M059J (cell line): Measurements from ENCODE around the gene RPTOR. TPM values are rescaled to one million over a fixed set of nuclear protein-coding genes. Genes with fewer than 3 reads are reported as not detected.
"Not testable (repeated sequence)": the region's sequence is repeated elsewhere in the genome, so short reads cannot be mapped to it uniquely, and the experiment has no call there.

Experiments
- DNase-seq: peaks from one replicate; pipeline ENCODE4 v3.0.0-alpha.2; 2012; ENCODE audit warnings: low read depth
- total RNA-seq: library from RNA; depleted of rRNA; stranded (reverse); fragments of >200 nt; shearing (Covaris generic); gene quantifications from 2 replicates; pipeline ENCODE4 v1.2.3, GENCODE V29; 2014

Gene RPTOR
- total RNA-seq, 1 experiment from 2014 or later: 20.8 TPM

DNA sequence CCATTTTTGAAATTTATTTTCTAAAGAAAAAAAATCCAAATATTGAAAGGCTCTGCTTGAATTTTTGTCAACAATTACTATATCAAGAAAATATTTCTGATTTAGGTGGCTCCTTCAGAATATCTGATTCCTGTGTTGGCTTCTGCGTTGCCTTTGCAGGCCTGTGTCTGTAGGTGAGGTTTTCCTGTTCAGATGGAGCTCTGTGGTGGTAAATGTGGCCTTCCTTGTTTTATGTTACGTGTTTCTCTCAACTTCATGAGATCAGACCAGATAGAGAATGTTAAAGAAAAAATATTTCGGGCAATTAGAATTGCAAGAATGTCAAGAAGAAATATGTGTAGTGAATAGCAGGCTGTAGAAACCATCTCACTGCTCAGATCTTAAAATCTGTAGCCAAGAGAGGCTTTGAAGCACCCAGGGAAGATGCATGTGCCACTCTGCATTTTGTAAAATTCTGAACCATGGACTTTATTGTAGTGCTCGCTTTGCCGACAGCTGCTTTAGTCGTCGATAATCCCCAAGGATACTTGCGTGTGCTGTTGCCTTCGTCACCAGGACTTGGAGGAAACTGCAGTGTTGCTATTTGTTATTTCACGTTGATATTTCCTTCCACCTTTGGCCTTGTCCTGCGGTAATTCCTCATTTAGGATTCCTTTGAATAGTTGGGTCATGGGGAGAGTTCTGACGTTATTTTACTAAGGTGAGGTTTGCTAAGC lies 69.9 kb downstream of the RPTOR start:
- DNase-seq: no peak

DNA sequence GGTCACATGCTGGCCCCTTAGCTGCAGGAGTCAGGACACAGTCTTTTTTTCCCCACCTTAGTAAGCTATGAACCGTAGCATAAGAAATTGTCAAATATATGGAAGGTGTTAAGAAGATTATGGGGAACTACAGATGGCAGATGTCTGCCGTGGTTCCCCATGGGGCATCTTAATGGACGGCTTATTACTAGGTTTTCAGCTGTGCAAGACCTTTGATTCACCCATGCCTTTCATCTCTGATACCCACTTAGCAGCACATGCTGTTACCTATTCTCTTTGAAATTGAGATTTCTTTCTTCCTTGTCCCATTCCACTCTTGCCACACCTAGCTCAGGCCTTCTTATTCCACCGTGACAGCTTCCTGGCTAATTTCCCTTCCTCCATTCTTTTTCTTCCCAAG lies 70.7 kb downstream of the RPTOR start:
- no peak for DNase-seq

DNA sequence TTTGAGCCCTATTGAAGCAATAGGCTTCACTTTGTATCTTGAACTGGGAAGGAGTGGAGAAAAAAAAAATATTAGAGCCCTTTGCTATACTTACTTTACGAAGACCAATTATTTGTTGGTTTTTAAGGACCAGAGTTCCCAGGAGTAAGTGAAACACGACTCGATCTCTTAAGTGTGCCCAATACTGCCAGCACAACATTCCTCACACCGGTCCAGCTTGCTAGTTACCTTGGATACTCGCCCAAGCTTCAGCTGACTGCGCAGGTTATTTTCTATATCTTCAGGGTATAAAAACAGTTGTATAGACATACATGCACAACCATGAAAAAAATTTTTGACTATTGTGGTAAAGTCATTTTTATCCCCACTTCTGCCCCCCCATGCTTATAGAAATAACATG lies 72.1 kb downstream of the RPTOR start:
- DNase-seq: no peak

DNA sequence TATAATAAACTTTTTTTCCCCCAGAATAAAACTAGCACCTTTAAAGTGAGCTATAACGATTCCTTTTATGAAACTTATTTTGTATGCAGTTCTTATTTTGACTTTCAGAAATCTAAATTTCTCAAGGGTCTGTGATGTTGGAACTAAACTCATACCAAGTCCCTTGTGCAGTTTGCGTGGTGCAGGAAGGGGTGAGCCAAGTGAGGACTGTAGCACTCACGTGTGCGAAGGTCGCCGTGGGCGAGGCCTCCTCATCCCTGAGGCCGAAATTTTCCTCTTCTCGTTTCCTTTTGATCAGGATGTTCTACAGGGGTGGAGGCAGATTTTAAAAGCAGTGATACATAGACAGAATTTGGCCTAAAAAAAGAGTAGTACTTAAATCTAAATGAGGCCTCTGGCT lies 73.7 kb downstream of the RPTOR start:
- no peak for DNase-seq

DNA sequence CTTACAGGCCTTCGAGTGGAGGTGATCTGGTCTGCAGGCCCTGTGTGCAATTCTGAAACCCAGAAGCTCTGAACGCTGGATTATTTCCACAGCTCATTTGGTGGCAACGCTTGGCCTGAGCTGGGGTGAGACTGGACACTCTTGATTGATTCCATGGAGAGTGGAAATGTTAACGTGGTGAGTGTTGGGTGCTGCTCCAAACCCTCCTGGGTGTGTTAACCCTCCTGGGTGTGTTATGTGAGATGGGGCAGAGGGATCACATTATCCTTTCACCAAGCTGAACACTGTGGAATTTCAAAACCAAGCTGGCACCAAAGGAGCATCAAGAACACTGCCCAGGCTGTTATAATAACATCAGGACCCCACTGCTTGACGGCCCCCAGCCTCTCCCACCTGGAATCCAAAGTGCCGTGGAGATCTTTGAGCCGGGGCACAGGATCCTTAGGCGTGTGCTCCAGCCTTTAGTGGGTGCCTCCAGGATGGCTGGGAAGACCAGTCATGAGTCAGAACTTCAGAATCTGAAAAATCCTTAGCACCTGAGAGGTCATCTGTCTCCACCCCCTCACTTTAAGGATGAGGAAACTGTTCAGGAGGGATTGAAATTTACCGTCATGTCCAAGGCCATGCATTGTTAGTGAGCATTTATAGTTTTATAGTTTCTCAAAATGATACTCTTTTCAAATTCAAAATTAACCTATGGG lies 75.0 kb downstream of the RPTOR start:
- peak; percentile 40 for DNase-seq

DNA sequence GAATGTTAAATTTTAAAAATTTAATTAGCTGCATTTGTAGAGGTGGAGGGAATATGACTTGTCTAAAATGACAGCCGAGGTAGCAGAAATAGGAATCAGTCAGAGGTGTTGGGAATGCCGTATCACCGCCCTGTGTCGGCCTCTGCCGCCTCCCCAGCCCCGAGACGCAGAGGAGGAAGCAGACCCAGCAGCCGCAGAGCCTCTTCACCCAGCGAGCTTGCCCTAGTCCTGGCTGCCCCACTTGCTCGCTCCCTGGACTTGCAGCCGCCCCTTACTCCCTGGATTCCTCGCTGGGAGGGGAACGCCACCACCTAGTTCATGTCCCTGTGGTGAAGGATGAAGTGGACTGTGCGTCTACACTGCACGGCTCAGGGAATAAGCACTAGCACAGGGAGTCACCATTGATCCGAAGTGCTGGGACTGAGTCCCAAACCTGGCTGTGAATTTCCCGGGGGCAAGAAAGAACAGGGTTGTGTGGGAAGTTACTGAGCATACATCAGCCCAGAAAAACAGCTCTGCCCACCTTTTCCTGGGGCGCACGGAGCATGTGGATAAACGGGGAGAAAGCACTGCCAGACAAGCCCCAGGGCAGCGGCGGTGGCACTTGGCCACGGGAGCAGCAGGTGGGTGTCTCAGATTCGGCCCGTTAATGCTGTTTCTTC lies 76.8 kb downstream of the RPTOR start:
- no peak for DNase-seq

DNA sequence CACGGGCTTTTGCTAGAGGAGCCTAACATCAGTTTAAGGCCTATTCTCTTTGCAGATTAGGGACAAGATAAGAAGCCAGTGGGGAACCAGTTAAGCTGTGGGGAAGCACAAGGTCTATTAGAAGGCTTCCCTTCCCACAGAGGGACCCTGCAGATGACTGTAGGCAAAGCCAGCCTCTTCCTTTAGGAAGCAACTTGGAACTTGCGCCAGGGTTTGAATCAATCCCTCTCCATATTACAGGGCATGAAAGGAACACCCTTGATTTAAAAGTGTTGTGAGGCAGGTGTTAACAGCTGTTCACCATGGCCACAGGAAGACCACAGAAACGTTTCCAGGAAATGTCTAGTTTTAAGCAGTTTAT lies 77.3 kb downstream of the RPTOR start:
- DNase-seq: no peak

DNA sequence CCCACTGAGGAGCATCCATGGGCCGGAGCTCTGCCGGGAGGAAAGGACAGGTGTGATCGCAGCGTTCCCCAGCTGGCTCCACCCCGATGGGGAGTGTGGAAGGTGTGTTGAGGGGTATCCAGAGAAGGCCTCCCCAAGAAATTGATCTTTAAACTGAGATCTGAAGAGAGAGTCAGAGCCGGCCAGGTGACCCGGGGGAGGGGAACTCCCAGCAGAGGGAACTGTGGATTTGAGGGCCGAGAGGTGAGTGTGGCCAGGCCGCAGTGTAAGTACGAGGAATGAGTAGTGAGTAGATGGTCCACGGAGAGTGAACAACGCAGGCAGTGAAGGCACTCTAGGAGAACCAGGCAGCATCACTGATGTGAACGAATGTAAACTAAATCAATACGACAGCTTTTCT lies 80.2 kb downstream of the RPTOR start:
- no peak for DNase-seq

DNA sequence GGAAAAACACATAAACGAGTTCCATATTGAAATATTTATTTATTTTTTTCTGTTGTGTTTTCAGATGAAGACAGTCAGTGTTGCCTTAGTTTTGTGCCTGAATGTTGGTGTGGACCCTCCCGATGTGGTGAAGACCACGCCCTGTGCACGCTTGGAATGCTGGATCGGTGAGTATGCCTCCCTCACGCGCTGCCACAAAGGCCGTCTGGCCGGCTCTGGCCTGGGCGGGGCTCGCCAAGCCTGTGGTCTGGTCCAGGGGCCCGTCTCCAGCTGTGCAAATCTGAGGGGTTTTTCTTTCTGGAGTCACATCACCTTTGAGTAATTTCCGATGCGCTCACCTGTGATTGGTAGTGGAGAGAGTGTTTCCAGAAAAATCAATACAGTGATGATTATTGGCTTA lies 81.0 kb downstream of the RPTOR start:
- no peak for DNase-seq

DNA sequence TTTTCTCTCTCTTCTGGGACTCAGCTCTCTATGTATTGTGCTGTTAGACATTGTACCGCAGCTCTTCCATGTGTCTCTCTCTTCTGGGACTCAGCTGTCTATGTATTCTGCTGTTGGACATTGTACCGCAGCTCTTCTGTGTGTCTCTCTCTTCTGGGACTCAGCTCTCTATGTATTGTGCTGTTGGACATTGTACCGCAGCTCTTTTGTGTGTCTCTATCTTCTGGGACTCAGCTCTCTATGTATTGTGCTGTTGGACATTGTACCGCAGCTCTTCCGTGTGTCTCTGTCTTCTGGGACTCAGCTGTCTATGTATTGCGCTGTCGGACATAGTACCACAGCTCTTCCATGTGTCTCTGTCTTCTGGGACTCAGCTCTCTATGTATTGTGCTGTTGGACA lies 84.2 kb downstream of the RPTOR start:
- DNase-seq: not testable (repeated sequence)

DNA sequence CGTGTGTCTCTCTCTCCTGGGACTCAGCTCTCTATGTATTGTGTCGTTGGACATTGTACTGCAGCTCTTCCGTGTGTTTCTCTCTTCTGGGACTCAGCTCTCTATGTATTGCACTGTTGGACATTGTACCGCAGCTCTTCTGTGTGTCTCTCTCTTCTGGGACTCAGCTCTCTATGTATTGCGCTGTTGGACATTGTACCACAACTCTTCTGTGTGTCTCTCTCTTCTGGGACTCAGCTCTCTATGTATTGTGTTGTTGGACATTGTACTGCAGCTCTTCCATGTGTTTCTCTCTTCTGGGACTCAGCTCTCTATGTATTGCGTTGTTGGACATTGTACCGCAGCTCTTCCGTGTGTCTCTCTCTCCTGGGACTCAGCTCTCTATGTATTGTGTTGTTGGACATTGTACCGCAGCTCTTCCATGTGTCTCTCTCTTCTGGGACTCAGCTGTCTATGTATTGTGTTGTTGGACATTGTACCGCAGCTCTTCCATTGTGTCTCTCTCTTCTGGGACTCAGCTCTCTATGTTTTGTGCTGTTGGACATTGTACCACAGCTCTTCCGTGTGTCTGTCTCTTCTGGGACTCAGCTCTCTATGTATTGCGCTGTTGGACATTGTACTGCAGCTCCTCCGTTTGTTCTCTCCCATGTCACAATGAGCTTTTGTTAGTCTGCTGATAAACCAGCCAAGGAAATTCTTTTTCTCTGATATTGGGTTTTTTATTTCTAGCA lies 84.8 kb downstream of the RPTOR start:
- DNase-seq: no peak

DNA sequence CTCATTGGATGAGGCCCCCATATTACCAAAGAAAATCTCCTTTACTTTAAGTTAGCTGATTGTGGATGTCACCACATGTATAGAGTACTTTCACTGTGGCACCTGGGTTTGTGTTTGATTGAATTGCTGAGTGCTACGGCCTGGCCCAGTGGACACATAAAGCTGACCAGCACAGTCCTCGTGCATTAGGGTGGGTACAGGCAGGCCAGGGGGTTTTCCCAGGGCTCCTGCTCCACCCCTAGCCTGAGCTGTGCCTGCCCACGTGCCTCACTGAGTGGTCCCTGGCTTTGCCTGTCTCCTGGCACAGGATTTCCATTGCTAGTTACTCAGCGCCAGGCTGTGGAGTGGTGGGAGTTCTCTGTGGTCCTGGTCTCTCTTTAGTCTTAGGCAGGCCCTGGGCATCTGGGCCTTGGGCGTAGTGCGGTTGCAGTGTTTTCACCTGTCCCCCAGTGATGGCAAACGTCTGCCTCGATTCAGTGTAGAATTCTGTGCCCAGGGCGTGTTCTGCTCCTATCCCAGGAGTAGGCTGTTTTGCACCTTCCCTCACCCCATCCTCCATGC lies 86.0 kb downstream of the RPTOR start:
- no peak for DNase-seq

DNA sequence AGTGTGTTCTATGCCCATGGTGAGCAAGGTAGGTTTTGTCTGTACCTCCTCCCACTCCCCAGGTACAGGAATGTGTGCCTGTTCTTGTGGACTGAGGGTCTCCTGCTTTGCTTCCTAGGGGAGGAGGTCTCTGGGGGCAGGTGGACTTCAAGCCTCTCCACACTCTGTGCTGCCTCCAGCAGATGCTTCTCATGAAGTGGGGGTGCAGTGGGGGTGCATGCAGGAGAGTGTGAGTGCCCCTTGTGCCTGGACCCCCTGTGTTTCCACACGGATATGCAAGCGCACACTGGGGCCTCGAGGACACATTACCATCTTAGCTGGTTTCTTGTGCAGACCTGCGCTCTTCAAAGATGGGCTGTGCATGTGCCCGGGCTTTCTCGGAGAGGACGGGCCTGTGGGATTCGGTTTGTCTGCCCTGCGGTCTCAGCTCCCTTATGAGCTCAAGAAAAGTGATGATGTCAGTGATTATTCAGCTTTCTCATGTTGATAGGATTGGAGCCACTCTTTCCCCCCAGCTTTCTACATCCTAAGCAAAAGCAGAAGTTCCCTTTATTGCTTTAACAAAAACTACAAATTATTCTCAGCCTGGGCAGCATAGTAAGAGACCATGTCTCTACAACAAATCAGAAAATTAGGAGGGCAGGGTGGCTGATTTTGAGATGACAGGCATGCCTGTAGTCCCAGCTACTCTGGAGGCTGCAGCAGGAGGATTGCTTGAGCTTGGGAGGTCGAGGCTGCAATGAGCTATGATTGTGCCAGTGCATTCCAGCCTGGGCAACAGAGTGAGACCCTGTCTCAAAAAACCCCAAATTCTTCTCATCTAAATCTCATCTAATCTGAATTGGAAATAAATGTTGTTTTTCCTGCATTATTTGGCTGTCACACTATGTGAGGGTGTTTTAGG lies 86.8 kb downstream of the RPTOR start:
- DNase-seq: no peak

DNA sequence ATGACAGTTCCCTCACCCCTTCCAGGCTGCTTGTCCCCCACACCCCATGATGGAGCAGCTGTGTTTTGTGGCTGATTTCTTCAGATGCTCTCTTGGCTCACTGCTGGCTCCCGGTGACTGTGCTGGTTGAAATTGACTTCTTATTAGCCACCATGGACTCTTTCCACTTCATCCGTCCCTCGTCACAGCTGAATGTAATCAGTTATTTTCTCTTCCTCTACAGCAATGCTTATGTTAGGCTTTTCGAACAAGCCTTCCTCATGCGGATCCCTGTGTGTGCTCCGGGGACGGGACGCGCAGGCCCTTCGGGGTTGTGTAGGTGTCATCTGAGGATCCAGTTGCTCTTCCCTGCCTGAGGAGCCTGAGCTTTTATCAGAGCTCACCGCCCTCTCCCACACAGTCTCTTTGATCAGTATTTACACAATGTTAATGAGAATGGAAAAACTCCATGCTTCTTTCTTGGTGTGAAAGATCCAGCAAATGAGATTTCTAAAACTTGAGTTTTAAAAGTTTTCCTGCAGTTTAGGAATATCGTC lies 87.5 kb downstream of the RPTOR start:
- DNase-seq: no peak

DNA sequence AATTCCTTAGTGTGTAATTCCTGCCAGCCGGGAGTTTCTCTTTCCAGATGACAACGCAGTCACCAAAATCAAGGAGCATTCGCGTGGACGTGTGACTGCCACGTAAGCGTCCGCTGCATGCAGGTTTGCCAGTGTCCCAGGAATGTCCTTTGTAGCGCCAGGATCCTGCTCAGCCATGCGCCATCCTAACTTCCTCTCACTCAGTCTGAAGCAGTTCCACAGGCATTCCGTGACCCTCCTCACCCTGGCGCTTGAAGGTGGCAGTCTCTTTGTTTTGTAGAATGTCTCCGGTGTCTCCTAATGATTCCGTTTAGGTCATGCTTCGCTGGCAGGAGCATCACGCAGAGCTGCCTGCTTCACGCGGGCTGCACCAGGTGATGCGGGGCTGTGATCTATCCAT lies 88.6 kb downstream of the RPTOR start:
- DNase-seq: no peak

DNA sequence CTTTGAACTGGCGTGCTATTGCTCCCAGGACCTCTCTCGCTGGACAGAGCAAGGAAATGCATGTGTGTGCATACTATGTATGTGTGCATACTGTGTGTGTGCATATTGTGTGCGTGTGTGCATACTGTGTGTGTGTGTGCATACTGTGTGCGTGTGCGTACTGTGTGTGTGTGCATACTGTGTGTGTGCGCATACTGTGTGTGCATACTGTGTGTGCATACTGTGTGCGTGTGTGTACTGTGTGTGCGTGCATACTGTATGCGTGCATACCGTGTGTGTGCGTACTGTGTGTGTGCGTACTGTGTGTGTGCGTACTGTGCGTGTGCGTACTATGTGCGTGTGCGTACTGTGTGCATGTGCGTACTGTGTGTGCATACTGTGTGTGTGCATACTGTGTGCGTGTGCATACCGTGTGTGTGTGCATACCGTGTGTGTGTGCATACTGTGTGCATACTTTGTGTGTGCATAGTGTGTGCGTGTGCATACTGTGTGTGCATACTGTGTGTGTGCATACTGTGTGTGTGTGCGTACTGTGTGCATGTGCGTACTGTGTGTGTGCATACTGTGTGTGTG lies 89.4 kb downstream of the RPTOR start:
- no peak for DNase-seq

DNA sequence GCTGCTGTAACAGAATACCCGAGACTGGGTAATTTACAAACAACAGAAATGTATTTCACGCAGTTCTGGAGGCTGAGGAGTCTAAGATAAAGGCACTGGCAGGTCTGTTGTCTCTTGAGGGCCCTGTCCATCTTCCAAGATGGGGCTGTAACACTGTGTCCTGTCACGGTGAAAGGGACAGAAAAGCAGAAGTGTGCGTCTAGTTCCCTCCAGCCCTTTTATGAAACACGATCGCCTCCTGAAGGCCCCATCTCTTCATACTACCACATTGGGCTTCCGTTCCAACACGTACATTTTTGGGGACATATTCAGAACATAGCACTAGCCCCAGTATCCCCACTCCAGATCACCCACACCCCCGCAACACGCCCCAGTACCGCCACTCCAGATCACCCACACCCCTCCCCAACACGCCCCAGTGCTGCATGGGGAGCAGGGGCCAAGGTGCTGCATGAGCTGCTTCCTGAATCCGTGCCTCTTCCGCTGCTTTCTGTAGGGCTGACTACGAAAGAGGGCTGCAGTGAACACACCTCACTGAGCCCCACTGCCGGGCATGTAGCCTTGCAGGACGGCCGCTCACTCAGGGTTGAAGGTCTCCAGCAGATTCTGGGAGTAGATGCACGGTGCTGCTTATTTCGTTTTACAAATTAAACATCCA lies 91.9 kb downstream of the RPTOR start:
- DNase-seq: no peak

DNA sequence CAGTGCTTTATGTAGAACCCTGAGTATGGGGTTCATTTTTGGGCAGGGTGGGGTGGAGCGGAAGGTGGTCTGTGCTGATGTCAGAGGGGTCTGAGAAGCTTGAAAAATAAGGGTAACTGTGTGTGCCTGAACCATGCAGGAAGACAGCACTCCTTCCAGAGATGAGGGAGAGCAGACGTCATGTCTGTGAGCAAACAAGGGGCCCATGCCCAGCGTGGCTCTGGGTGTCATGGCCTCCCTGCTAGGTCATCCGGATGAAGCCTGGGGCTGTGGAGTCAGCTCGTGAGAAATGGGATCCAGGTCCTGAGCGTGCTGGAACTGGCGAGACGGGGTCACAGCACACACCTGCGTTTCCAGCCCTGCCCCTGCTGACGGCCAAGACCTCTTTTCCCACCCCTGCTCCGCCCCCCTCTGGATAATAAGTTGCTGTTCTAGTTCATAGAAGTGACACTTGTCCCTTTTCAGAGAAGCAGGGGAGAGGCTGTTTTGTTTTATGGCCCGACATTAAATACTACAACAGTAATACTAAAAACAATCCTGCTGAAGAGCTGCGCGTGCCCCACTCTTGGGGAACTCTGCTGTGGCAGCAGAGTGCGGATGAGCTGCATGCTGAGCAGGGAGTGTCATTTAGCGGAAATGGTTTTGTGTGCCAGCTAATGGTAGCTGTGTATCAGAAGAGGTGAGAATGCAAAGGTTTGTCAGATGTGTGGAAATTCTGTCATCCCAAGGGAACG lies 92.6 kb downstream of the RPTOR start:
- DNase-seq: no peak

DNA sequence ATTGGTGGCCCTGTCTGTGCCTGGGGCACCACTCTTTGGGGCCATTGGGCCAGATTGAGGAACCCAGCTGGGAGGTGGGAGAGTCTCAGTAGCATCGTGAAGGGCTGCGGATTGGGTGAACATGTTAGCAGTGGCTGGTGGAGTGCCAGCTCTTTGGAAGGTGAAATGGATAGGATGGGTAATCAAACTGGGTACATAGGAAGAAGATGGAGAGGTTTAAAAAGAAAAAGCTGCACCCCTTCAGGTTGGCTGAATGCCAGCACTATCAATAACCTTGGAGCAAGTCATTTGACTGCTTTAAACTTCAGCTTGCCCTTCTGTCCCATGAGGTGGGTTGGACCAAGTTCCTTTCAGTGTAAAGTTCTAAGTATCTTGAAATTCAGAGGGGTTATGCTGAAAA lies 95.0 kb downstream of the RPTOR start:
- no peak for DNase-seq
